HepG2 (cell line): ENCODE results near the gene DENND4B. TPM values are rescaled to one million over a fixed set of nuclear protein-coding genes. Genes with fewer than 3 reads are reported as not detected.

Source experiments
- ARNT2 ChIP-seq: sonication (generic); formaldehyde crosslinking; IDR thresholded peaks from 2 replicates; pipeline ENCODE4 v1.8.0; 2022; ENCODE audit warnings: mild to moderate bottlenecking, low read depth, missing genetic modification reagents, moderate library complexity
- ASH2L ChIP-seq: fragments of 300-600, 200-600 bp; sonication (generic); IDR thresholded peaks from 2 replicates; pipeline ENCODE4 v1.7.0; 2017; ENCODE audit warnings: low read depth, mild to moderate bottlenecking, moderate library complexity, mixed read lengths, low read length; ENCODE audit not compliant: insufficient read length
- GATA4 ChIP-seq: sonication (generic); IDR thresholded peaks from 2 replicates; pipeline ENCODE4 v1.6.1; 2016; ENCODE audit warnings: antibody characterized with exemption, low read depth, borderline replicate concordance
- IKZF1 ChIP-seq: fragments of 450-650 bp; IDR thresholded peaks from 2 replicates; pipeline ENCODE4 v1.7.1; 2016
- NFE2L2 ChIP-seq: fragments of 150-350 bp; IDR thresholded peaks from 2 replicates; pipeline ENCODE4 v1.6.1; 2014; ENCODE audit warnings: low read length
- NPAS2 ChIP-seq: sonication (generic); formaldehyde crosslinking; IDR thresholded peaks from 2 replicates; pipeline ENCODE4 v1.8.0; 2022; ENCODE audit warnings: mild to moderate bottlenecking, missing genetic modification reagents, borderline replicate concordance
- PBX3 ChIP-seq: sonication (generic); formaldehyde crosslinking; IDR thresholded peaks from 2 replicates; pipeline ENCODE4 v1.8.1; 2023; ENCODE audit warnings: missing genetic modification reagents, inconsistent platforms, borderline replicate concordance
- POGZ ChIP-seq: sonication (generic); formaldehyde crosslinking; IDR thresholded peaks from 2 replicates; pipeline ENCODE4 v1.4.0; 2020; ENCODE audit warnings: mild to moderate bottlenecking, missing genetic modification reagents
- RAD21 ChIP-seq: fragments of 450-650 bp; formaldehyde crosslinking; IDR thresholded peaks from 2 replicates; pipeline ENCODE4 v1.5.0; 2020; ENCODE audit warnings: mild to moderate bottlenecking
- REXO4 ChIP-seq: sonication (generic); formaldehyde crosslinking; IDR thresholded peaks from 2 replicates; pipeline ENCODE4 v1.8.0; 2022; ENCODE audit warnings: missing genetic modification reagents, mild to moderate bottlenecking, borderline replicate concordance
- SP5 ChIP-seq: IDR thresholded peaks from 2 replicates; pipeline ENCODE4 v1.6.1; 2016; ENCODE audit warnings: low read depth, borderline replicate concordance
- TARDBP ChIP-seq: sonication (generic); formaldehyde crosslinking; IDR thresholded peaks from 2 replicates; pipeline ENCODE4 v1.8.0; 2022; ENCODE audit warnings: mild to moderate bottlenecking, missing genetic modification reagents
- THAP11 ChIP-seq: IDR thresholded peaks from 2 replicates; pipeline ENCODE4 v1.6.1; 2016; ENCODE audit warnings: missing biosample characterization, missing genetic modification reagents
- YEATS2 ChIP-seq: sonication (generic); formaldehyde crosslinking; IDR thresholded peaks from 2 replicates; pipeline ENCODE4 v1.4.0; 2020; ENCODE audit warnings: missing genetic modification reagents, borderline replicate concordance
- ZIK1 ChIP-seq: sonication (generic); formaldehyde crosslinking; IDR thresholded peaks from 2 replicates; pipeline ENCODE4 v1.5.0; 2020; ENCODE audit warnings: mild to moderate bottlenecking, low read depth, missing genetic modification reagents, borderline replicate concordance
- ZNF207 ChIP-seq: fragments of 450-650 bp; IDR thresholded peaks from 2 replicates; pipeline ENCODE4 v1.6.1; 2016; ENCODE audit warnings: antibody characterized with exemption, borderline replicate concordance
- ZNF264 ChIP-seq: sonication (generic); formaldehyde crosslinking; IDR thresholded peaks from 2 replicates; pipeline ENCODE4 v1.4.0; 2020; ENCODE audit warnings: missing genetic modification reagents
- ZNF547 ChIP-seq: sonication (generic); formaldehyde crosslinking; IDR thresholded peaks from 2 replicates; pipeline ENCODE4 v1.5.1; 2020; ENCODE audit warnings: mild to moderate bottlenecking, missing genetic modification reagents
- ZNF687 ChIP-seq: sonication (generic); formaldehyde crosslinking; IDR thresholded peaks from 2 replicates; pipeline ENCODE4 v1.5.1; 2020; ENCODE audit warnings: mild to moderate bottlenecking, missing genetic modification reagents, moderate library complexity
- ZNF724P ChIP-seq: sonication (generic); formaldehyde crosslinking; IDR thresholded peaks from 2 replicates; pipeline ENCODE4 v1.8.0; 2022; ENCODE audit warnings: missing genetic modification reagents, borderline replicate concordance
- ZSCAN22 ChIP-seq: sonication (generic); formaldehyde crosslinking; IDR thresholded peaks from 2 replicates; pipeline ENCODE4 v1.4.0; 2020; ENCODE audit warnings: mild to moderate bottlenecking, missing genetic modification reagents
- polyA plus RNA-seq, 8 experiments: library from polyadenylated mRNA; depleted of rRNA in 3 of 8; stranded (reverse) in 7 of 8; unstranded in 1 of 8; fragments of >200 nt; fragmentation: Illumina TruSeq in 4 of 8; extraction: Trizol in 4 of 8; gene quantifications; 2 replicates each; pipeline versions ENCODE4 v1.2.1 to v1.2.3, GENCODE V29; 2011 to 2016; ENCODE audit warnings: low read depth in 4 of 8, missing spikeins in 1 of 8, mixed read lengths in 1 of 8; ENCODE audit not compliant: insufficient read depth in 1 of 8
- total RNA-seq, 5 experiments: library from RNA; depleted of rRNA; stranded (reverse); fragments of >200 nt; fragmentation: Illumina TruSeq; extraction: Trizol; gene quantifications; 2 replicates each; pipeline ENCODE4 v1.2.3, GENCODE V29; 2016; ENCODE audit warnings: low read depth in 1 of 5
- TF ChIP-seq, protein P1 (sequence below): sonication (generic); formaldehyde crosslinking; IDR thresholded peaks from 2 replicates; pipeline ENCODE4 v1.5.0; 2020; ENCODE audit warnings: mild to moderate bottlenecking, missing genetic modification reagents
- TF ChIP-seq, protein P2 (sequence below): sonication (generic); formaldehyde crosslinking; IDR thresholded peaks from 2 replicates; pipeline ENCODE4 v1.4.0; 2020; ENCODE audit warnings: missing genetic modification reagents

The DENND4B gene
- total and polyA plus RNA-seq, 2 of the 13 experiments (the other 11 are each of a cell fraction or from before 2014, with no cell fraction given): 15.1 to 20.3 TPM

GRCh38 chr1:153953859-153954365 is 7.4 kb upstream of the DENND4B start (continued):
- TF ChIP-seq ZNF687 (CRISPR knock-in tag) (peak; percentile 63), POGZ (CRISPR knock-in tag) (peak; percentile 46; the same call in 1 of the 2 replicates), RAD21 (CRISPR knock-in tag) (no peak; the same call in 1 of the 2 replicates), GATA4 (no peak), PBX3 (CRISPR knock-in tag) (no peak), REXO4 (CRISPR knock-in tag) (no peak), ZSCAN22 (no peak), ARNT2 (CRISPR knock-in tag) (no peak), ZNF724P (no peak), ZNF547 (peak; percentile 31; the same call in 1 of the 2 replicates), TARDBP (CRISPR knock-in tag) (no peak), ZNF264 (CRISPR knock-in tag) (no peak), ASH2L (peak; percentile 58), NPAS2 (CRISPR knock-in tag) (no peak), NFE2L2 (no peak), ZNF207 (no peak), IKZF1 (no peak), ZIK1 (CRISPR knock-in tag) (no peak), THAP11 (CRISPR knock-in tag) (peak; percentile 80), YEATS2 (peak; percentile 44; the same call in 1 of the 2 replicates), SP5 (CRISPR knock-in tag) (peak; percentile 94)
- TF ChIP-seq, protein P1, sequence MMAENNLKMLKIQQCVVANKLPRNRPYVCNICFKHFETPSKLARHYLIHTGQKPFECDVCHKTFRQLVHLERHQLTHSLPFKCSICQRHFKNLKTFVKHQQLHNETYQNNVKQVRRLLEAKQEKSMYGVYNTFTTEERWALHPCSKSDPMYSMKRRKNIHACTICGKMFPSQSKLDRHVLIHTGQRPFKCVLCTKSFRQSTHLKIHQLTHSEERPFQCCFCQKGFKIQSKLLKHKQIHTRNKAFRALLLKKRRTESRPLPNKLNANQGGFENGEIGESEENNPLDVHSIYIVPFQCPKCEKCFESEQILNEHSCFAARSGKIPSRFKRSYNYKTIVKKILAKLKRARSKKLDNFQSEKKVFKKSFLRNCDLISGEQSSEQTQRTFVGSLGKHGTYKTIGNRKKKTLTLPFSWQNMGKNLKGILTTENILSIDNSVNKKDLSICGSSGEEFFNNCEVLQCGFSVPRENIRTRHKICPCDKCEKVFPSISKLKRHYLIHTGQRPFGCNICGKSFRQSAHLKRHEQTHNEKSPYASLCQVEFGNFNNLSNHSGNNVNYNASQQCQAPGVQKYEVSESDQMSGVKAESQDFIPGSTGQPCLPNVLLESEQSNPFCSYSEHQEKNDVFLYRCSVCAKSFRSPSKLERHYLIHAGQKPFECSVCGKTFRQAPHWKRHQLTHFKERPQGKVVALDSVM (CRISPR knock-in tag): no peak
- TF ChIP-seq, protein P2, sequence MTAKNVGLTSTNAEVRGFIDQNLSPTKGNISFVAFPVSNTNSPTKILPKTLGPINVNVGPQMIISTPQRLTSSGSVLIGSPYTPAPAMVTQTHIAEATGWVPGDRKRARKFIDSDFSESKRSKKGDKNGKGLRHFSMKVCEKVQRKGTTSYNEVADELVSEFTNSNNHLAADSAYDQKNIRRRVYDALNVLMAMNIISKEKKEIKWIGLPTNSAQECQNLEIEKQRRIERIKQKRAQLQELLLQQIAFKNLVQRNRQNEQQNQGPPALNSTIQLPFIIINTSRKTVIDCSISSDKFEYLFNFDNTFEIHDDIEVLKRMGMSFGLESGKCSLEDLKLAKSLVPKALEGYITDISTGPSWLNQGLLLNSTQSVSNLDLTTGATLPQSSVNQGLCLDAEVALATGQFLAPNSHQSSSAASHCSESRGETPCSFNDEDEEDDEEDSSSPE (CRISPR knock-in tag): peak; percentile 45; the same call in 1 of the 2 replicates
